GM21447 (cell line): Measurements from ENCODE around the gene SMIM23.

Experiments used
- ATAC-seq: cut with Tn5 transposase; IDR thresholded peaks from one replicate; pipeline ENCODE4 v1.9.1; 2021; ENCODE audit not compliant: unreplicated experiment

Gene SMIM23

DNA sequence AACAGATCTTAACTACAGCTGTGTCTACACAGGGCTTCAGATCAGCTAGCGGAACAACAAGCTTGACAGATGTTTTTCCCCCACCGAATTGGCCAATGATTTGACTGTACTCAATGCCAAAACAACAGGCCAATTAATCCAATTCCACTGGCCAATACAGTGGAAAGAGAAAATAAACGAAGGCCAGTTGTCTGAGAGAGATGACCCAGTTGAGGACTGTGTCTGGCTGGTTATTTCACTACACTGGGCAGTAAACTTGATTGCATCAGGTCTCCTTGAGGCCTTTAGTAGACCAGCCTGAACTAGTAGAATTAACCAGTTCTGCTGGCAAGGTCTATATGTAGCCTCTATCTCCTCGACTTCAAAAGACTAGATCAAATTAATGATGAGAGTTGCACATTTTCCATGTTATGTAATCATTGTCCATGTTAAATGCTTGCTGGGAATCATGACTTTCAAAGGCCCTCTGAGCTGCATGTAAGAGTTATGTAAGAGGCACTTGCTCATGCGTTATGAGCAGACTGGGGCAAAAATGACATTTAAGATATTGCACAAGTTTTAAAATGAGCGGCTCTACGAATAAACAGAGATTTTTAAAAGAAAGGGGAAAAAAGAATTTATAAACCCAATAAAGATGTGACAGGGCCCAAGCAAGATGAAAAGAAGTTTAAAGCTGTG lies 28.3 kb downstream of the SMIM23 start:
- no peak for ATAC-seq

DNA sequence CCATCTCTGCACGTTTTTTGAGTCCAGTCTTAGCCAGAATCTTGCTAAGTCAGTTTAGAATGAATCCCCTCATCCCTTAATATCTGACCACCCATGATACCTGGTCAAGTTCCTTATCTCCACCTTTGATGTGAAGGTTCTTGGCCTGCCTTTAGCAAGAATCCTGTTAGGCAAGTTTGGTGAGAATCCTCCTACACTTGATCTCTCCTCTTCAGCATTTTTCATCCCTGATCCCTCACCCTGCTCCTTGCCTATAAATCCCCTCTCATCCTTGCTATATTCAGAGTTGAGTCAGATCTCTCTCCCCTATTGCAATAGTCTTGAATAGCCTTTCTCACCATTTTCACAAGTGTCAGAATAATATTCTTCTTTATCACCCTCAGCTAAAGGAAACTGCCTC lies 31.0 kb downstream of the SMIM23 start:
- no peak for ATAC-seq

DNA sequence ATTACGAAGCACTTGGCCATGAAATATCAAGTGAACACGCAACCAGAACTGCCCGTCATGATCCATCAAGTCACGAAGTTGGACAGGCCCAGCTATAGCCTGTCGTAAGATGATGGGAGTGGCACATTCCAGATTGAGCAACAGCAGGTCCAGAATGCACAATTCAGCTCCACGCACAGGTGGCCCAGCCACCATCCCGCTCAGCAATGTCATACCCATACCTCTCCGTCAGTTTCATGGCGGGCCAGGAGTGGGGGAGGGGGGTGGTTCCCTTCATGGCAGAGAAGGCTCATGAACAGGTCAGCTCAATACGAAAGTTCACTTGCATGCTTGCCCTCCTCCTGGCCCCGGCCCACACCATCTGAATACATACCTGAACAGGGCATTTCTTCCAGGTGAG lies 34.9 kb downstream of the SMIM23 start:
- ATAC-seq: no peak

DNA sequence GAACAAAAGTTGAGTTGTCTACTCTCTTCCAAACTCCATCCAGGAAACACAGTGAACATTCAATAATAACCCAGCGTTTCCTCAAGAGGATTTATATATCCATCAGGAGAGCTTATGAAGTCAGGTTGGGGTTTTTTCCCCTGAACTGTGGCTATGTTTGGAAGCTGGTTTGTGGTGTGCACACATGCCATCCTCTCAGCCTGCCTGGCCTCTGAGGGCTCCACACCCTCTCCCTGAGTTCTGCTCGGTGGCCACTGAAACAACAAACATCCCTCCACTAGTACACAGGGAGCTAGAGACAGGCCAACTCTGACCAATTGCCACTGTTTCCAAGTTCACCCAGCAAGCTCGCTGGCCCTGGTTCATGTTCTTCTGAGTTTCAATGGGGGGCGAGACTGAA lies 35.7 kb downstream of the SMIM23 start:
- no peak for ATAC-seq

DNA sequence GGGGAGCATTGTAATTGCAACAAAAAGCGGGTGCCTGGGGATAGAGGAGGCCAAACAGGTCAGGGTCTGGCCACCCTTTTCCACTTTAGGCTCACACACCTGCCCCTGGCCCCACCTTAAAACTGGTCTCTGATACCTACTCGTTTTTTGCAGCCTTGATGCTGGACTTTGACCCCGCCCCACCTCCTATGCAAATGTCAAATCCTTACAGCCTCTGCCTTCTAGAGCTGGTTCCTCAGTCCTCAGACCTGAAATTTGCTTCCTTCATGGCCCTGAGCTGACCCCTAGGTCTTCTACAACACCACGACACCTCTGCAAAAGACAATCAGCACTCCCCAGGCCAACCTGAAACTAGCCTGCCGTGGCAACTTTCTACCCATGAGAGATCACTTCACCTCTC lies 37.7 kb downstream of the SMIM23 start:
- no peak for ATAC-seq

- ATAC-seq: no peak
Observed at GRCh38 chr5:171825051-171825450, 39.4 kb downstream of the SMIM23 start.

DNA sequence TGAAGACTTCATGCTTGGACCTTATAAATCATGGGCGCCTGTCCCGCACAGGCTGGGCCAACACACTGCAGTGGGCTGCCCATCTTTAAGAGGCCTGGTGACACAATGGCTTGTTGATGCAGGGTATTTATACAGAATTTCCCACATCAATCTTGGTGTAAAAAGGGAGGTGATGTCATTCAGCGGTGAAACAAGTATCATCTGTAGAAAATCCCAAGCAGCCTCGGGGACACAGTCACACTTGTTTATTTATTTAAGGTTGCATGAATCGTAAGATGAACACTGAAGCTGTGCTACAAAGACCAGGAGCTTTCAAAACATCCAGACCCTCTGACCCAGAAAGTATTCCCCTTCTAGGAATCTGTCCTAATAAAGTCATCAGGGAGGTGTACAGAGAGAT lies 40.5 kb downstream of the SMIM23 start:
- ATAC-seq: no peak

DNA sequence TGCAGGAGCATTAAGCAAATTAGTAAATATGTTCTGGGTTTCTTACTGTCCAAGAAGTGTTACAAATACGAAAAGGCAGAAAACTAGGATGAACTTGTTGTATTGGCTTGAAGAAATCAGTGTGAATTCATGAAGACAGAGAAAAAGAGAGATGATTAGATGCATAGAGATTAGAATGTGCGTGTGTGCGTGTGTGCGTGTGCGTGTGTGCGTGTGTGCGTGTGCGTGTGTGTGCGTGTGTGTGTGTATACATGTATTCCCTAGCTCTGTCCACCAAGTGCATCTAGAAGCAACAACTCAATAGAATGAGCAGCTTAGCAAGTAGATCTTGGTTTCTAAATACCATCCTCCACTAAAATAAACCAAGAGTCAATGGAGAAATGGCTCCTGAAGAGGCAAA lies 41.5 kb downstream of the SMIM23 start:
- ATAC-seq: no peak

- no peak for ATAC-seq
Observed at GRCh38 chr5:171830686-171831085, 45.1 kb downstream of the SMIM23 start.

- ATAC-seq: no peak
Observed at GRCh38 chr5:171832775-171833174, 47.2 kb downstream of the SMIM23 start.

GRCh38 chr5:171834461-171834860 lies 48.8 kb downstream of the SMIM23 start:
- no peak for ATAC-seq

- no peak for ATAC-seq
Observed at GRCh38 chr5:171835066-171835465, 49.4 kb downstream of the SMIM23 start.

GRCh38 chr5:171837522-171837921 lies 51.9 kb downstream of the SMIM23 start:
- no peak for ATAC-seq

DNA sequence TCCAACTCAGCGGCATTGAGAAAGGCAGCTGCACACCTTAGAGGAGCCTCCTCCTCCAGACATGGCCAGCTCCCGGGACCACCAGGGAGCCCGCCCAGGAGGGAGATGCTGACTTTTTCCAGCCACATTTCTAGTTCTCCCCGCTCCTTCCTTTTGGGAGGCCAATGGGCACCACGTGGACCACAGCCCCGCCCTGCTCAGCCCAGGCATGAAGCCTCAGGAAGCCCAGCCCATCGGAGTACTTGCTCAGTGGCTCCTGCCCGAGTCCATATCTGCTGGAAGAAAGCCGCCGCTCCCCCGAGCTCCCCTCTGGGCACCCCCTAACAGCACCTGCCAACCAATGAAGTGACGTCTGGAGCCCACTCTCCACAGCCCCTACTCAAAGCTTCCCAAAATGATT lies 52.4 kb downstream of the SMIM23 start:
- ATAC-seq: no peak

DNA sequence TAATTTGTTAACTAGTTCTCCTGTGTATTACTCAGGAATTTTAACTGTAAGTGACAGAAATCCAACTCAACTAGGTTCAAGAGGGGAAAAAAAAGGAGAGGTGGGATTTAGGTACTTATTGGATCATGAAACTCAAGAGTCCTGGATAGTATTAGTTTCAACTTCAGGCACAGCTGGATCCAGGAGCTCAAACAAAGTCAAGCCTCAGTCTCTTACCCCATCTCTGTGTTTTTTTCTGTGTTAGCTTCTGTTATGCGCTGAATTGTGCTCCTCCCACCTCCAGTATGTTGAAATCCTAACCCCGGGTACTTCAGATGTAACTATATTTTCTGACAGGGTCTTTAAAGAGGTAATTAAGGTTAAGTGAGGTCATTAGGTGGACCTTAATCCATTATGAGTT lies 53.5 kb downstream of the SMIM23 start:
- no peak for ATAC-seq

DNA sequence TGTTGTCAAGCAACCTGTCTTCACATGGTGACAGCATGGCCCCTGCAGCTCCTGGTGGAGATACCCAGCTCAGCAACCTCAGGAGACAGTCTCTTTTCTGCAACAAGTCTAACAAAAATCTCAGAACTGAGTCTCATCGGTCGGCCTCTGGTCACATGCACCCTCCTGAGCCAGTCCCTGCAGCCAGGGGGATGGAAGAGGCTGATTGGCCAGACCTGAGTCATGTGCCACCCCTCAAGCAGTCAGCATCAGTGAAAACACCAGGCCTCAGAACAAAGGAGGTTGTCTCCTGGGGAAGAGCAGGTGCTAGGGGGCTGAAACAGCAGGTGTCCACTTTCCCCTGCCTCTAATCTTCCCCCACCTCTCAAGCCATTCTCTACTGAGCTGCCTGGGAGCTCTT lies 54.4 kb downstream of the SMIM23 start:
- no peak for ATAC-seq
